Measurements from ENCODE around the gene EMB. TPM values are rescaled to one million over a fixed set of nuclear protein-coding genes. Genes with fewer than 3 reads are reported as not detected.
"Not testable (repeated sequence)": the region's sequence is repeated elsewhere in the genome, so short reads cannot be mapped to it uniquely, and the experiment has no call there.

Gene EMB
- total and polyA plus RNA-seq, 2 experiments from 2014 or later: 24.6 to 40.0 TPM

DNA sequence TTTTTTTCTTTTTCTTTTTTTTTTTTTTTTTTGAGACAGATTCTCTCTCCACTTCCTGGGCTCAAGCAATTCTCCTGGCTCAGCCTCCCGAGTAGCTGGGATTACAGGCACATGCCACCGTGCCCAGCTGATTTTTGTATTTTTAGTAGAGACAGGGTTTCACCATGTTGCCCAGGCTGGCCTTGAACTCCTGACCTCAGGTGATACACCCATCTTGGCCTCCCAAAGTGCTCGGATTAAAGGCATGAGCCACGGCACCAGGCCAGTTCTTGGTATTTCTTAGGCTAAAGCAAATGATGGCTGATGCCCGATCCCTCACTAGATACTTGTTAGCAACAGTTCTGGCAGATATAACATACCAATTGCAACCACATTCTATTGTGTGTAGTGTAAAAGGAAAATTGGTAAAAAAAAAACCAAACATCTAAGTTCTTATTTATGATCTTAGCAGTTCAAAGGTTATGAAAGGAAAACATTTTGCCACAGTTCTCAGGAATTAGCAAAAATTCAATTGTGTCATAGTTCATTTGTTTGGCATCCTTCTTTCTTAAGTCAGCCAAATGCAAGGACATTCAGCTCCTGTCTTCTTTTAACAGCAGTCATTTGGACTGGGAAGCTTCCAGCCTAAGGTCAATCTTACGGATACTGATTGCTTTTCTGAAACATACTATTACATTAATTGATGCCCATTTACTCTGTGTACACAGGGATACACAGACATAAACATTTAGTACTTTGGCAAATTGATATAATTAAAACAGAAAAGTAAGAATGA, 76.4 kb downstream of the EMB start:
- H3K27me3 ChIP-seq (ENCODE audit: insufficient read depth); H3K4me2 ChIP-seq; H3K4me3 Mint-ChIP-seq; H3K9me2 ChIP-seq (ENCODE audit: insufficient read depth); H2AFZ ChIP-seq; H3K36me3 ChIP-seq (ENCODE audit: insufficient read depth); H3K4me1 ChIP-seq (ENCODE audit: insufficient read depth); H3K79me2 ChIP-seq (replicated peaks; ENCODE audit: insufficient read depth); H3F3A ChIP-seq (replicated peaks; ENCODE audit: low read depth); H3K4me3 ChIP-seq; H4K20me1 ChIP-seq (replicated peaks; ENCODE audit: insufficient read depth); H3K4me1 Mint-ChIP-seq; H3K27ac ChIP-seq (ENCODE audit: low read depth); H3K27me3 Mint-ChIP-seq (ENCODE audit: insufficient read depth, low read depth, poor library complexity); H3K27ac Mint-ChIP-seq; ATAC-seq; DNase-seq (ENCODE audit: low spot score): not testable (repeated sequence)
- H3K36me3 Mint-ChIP-seq (ENCODE audit: low read depth): peaks cover 42% of the 10 kb centered on the region
- H3K9me3 Mint-ChIP-seq: peaks cover 87% of the 10 kb centered on the region

DNA sequence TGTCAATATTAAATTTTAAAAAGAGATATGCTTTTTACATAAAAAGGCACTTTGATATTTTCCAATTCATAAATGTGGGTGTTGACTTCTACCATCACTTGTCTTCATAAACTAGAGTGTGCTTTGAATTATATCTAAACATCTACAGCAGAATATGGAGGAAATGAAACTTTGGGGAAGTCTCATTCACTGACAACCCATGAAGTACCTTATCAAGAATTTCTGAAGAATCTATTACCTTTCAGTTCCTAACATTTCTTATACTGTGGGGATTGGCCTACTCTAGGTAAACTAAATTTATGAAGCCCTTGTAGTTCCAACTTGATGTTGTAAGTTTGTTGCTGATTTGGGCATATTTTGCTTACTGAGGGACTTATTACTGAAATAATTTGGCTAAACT, 81.9 kb downstream of the EMB start:
- ATAC-seq (no peak), DNase-seq (ENCODE audit: low spot score) (no peak)
- H3K27me3 ChIP-seq (ENCODE audit: insufficient read depth): no peaks in the 10 kb centered on the region
- no peaks in the 10 kb centered on the region for H3K79me2 ChIP-seq (replicated peaks; ENCODE audit: insufficient read depth)
- H3K4me1 ChIP-seq (ENCODE audit: insufficient read depth): no peaks in the 10 kb centered on the region
- no peak overlapping the region for H3K4me3 ChIP-seq
- H2AFZ ChIP-seq: no peak overlapping the region
- H3K27ac ChIP-seq (ENCODE audit: low read depth): no peak overlapping the region
- Mint-ChIP-seq H3K9me3 (peaks cover 76% of the 10 kb centered on the region), H3K4me1 (no peaks in the 10 kb centered on the region), H3K27me3 (ENCODE audit: insufficient read depth, low read depth, poor library complexity) (no peaks in the 10 kb centered on the region), H3K36me3 (ENCODE audit: low read depth) (peaks cover 16% of the 10 kb centered on the region; the same call in 2 of the 3 replicates), H3K4me3 (no peak overlapping the region), H3K27ac (no peak overlapping the region)
- TF ChIP-seq POLR2AphosphoS5 (IDR thresholded peaks at IDR 0.05; ENCODE audit: low read depth) (no peak), JUNB (IDR thresholded peaks at IDR 0.05; ENCODE audit: unreplicated experiment) (no peak), STAT1 (IDR thresholded peaks at IDR 0.05; ENCODE audit: unreplicated experiment) (no peak), ETS1 (IDR thresholded peaks at IDR 0.05) (no peak), ZNF331 (CRISPR knock-in tag; IDR thresholded peaks at IDR 0.05; ENCODE audit: low read depth) (no peak), CREB1 (CRISPR knock-in tag; IDR thresholded peaks at IDR 0.05; ENCODE audit: low read depth) (no peak)
- no peaks in the 10 kb centered on the region for H3K9me2 ChIP-seq (ENCODE audit: insufficient read depth)
- no peaks in the 10 kb centered on the region for H3F3A ChIP-seq (replicated peaks; ENCODE audit: low read depth)
- no peak overlapping the region for H3K4me2 ChIP-seq
- H3K36me3 ChIP-seq (ENCODE audit: insufficient read depth): no peaks in the 10 kb centered on the region
- H4K20me1 ChIP-seq (replicated peaks; ENCODE audit: insufficient read depth): no peaks in the 10 kb centered on the region

GRCh38 chr5:50352382-50352781, 88.7 kb downstream of the EMB start:
- Histone ChIP-seq H3K27ac (ENCODE audit: low read depth) (no peak overlapping the region), H3K4me3 (no peak overlapping the region), H3K4me2 (no peak overlapping the region), H3K36me3 (ENCODE audit: insufficient read depth) (peaks cover 4% of the 10 kb centered on the region; the same call in 1 of the 2 replicates), H3K9me2 (ENCODE audit: insufficient read depth) (no peaks in the 10 kb centered on the region), H3F3A (replicated peaks; ENCODE audit: low read depth) (no peaks in the 10 kb centered on the region), H2AFZ (no peak overlapping the region), H3K27me3 (ENCODE audit: insufficient read depth) (no peaks in the 10 kb centered on the region), H3K79me2 (replicated peaks; ENCODE audit: insufficient read depth) (no peaks in the 10 kb centered on the region), H3K4me1 (ENCODE audit: insufficient read depth) (no peaks in the 10 kb centered on the region; the same call in 1 of the 2 replicates), H4K20me1 (replicated peaks; ENCODE audit: insufficient read depth) (no peaks in the 10 kb centered on the region)
- Mint-ChIP-seq H3K4me1 (no peaks in the 10 kb centered on the region), H3K27ac (no peak overlapping the region), H3K9me3 (peaks cover 74% of the 10 kb centered on the region), H3K27me3 (ENCODE audit: insufficient read depth, low read depth, poor library complexity) (no peaks in the 10 kb centered on the region), H3K4me3 (no peak overlapping the region), H3K36me3 (ENCODE audit: low read depth) (peaks cover 3% of the 10 kb centered on the region; the same call in 2 of the 3 replicates)
- DNase-seq (ENCODE audit: low spot score): peak; percentile 20
- TF ChIP-seq EZH2phosphoT487 (IDR thresholded peaks at IDR 0.05; ENCODE audit: unreplicated experiment) (no peak), ZNF331 (CRISPR knock-in tag; IDR thresholded peaks at IDR 0.05; ENCODE audit: low read depth) (no peak), ZNF462 (CRISPR knock-in tag; IDR thresholded peaks at IDR 0.05) (no peak), CREB1 (CRISPR knock-in tag; IDR thresholded peaks at IDR 0.05; ENCODE audit: low read depth) (no peak), POLR2AphosphoS5 (IDR thresholded peaks at IDR 0.05; ENCODE audit: low read depth) (no peak), JUNB (IDR thresholded peaks at IDR 0.05; ENCODE audit: unreplicated experiment) (no peak)
- no peak for ATAC-seq
